HG02571 (cell line): ENCODE measurements around the gene SHLD2.
"Not testable (repeated sequence)": the region's sequence is repeated elsewhere in the genome, so short reads cannot be mapped to it uniquely, and the experiment has no call there.

Experiments used
- ATAC-seq: cut with Tn5 transposase; IDR thresholded peaks from one replicate; pipeline ENCODE4 v1.9.1; 2021; ENCODE audit warnings: mild to moderate bottlenecking, moderate library complexity; ENCODE audit not compliant: unreplicated experiment

SHLD2 gene

DNA sequence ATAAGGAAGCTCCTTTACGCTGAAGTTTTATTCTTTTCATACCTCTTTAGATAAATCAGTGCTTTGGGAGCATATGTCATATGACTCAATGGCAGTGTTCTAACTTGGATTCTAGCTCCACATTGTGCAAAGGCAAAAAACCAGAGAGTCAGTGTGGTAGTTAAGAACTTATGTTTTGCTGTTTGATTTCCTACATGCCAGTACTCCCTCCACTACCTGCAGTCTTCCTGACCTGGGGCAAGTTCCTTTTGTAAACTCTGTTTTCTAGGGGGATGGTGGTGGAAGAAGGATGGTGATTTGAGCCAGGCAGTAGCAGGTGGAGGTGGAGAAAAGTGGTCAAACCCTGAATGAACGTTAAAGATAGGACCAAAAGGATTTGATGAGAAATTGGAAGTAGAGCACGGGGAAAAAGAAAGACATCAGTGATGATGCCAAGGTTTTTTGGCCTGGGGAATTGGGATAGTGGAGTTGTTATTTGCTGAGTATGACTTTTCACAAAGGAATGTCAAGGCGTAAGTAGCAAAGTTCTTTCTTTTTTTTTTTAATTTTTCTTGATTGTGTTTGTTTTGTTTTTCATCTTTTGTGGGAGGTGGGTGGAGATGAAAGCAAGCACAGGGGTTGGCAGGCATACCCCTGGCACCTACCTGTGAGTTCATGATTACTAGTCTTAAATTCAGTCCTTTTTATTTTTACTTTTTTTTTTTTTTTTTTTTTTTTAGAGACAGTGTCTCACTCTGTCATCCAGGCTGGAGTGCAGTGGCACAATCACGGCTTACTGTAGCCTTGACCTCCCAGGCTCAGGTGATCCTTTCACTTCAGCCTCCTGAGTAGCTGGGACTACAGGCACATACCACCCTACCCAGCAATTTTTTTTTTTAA is 47.5 kb downstream of the SHLD2 start:
- ATAC-seq: not testable (repeated sequence)

DNA sequence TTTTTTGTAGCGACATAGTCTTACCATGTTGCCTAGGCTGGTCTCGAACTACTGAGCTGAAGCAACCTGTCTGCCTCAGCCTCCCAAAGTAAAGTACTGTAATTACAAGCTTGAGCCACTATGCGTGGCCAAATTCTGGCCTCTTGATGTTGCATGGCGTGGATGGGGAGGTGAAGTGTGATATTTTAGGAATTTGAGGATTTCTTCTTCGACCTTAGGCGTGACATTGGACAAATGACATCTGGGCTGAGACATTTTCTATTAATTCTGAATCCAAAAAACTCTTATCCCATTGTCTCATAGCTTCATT is 48.1 kb downstream of the SHLD2 start:
- ATAC-seq: not testable (repeated sequence)

DNA sequence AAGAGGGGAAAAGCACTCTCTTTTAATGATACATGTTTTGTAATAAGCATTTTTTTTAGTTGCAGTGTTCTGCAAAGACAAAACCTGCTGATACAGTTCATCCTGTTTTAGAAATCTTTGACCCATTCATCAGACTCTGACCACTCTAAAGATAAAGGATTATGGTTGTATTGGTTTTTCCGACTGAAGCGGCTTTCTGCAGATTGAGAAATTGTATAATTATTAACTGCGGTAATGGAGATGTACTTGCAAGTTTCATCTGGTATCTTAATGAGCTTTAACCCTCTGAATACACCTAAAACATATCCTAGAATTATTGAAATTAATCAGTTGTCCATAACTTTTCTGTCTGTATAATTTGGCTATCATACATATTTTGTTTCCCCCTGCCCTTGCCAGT is 50.6 kb downstream of the SHLD2 start:
- not testable (repeated sequence) for ATAC-seq

DNA sequence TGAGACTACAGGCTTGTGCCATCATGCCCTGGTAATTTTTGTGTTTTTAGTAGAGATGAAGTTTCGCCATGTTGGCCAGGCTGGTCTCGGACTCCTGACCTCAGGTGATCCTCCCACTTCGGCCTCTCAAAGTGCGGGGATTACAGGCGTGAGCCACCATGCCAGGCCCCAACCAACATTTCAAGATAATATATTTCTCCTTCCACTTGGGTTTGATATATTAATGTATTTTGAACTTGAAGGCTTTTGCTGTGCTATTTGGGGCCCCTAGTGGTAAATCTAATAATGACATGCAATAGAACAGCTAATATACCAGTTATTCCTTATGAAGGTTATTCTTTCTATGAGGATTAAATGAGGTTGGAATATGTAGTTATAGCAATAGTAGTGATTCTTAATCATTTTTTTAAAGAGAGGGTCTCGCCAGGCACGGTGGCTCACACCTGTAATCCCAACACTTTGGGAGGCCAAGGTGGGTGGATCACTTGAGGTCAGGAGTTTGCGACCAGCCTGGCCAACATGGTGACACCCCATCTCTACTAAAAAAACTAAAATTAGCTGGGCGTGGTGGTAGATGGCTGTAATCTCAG is 54.1 kb downstream of the SHLD2 start:
- not testable (repeated sequence) for ATAC-seq

DNA sequence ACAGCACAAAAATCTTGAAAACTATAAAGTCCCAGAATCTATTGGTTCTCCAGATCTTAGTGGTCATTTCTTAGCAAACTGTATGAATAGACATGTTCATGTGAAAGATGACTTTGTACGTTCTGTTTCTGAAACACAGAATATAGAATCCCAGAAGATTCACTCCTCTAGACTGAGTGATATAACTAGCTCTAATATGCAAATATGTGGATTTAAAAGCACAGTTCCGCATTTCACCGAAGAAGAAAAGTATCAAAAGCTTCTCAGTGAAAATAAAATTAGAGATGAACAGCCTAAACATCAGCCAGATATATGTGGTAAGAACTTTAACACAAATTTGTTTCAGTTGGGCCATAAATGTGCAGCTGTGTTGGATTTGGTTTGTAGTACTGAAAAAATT is 56.5 kb downstream of the SHLD2 start:
- ATAC-seq: not testable (repeated sequence)

DNA sequence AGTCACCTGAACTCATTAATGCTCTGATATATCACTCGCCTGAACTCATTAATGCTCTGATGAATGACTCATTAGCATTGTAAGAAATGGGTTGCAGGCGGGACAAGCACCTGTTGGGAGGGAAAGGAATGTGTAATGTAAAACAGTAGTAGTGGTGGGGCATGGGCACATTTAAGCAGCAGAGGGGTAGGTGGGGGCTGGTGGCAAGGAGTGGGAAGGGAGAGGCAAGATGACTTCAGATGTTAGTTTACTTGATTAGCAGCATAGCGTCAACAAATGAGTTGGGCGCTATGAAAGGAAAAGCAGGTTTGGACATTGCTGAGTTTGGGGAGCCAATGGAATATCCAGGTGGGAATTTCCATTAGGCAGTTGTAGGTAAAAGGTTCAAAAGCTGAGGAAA is 61.8 kb downstream of the SHLD2 start:
- ATAC-seq: not testable (repeated sequence)

DNA sequence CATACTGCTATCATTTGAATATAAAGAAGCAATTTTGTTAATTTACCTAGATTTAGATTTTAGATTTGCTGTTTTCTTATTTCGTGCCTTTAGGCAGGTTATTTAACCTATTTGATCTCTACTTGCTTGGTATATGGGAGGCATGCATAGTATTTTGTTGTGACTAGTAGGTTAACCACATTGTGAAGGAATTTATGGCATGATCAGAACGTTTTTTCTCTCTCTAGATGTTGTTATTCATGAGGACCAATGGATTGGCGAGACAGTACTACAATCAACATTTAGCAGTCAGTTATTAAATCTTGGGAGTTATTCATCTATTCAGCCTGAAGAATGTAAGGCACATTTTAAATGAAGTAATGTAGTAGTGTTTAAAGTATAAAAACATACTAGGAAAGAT is 62.8 kb downstream of the SHLD2 start:
- not testable (repeated sequence) for ATAC-seq

DNA sequence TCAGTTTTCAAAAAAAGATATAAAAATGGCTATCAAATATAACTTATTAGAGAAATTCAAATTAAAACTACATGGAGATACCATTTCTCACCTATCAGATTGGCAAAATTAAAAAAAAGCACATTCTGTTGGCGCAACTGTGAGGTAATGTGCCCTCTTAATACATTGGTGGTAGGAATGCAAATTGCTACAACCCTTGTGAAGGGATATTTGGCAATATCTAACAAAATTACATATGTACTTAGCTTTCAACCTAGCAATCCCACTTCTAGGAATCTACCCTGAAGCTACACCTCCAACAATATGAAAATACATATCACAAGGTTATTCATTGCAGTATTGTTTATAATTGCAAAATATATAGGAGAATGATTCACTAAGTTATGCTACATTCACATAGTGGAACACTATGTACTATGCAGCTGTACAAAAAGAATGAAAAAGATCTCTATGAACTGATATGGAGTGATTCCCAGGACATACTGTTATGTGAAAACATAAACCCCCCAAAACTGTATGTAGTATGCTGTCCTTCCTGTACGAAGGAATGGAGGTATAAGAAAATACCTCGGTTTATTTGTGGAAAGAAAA is 67.8 kb downstream of the SHLD2 start:
- ATAC-seq: not testable (repeated sequence)

DNA sequence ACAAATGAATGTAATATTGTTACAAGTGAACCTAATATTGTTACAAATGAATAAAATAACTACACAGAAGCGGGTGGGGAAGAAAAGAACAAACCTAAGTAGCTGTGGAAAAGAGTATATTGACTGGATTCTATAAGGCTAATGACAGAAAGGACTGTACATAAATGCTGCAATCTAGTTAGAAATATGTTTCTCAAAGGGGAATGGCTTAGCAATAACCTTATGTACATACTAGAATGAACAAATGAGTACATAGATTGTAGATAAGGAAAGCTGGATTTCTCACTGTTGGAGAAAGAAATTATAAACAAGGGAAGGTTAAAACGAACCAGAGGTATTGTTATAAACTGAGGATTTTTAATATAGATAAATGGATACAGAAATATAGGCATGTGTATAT is 68.4 kb downstream of the SHLD2 start:
- ATAC-seq: not testable (repeated sequence)

DNA sequence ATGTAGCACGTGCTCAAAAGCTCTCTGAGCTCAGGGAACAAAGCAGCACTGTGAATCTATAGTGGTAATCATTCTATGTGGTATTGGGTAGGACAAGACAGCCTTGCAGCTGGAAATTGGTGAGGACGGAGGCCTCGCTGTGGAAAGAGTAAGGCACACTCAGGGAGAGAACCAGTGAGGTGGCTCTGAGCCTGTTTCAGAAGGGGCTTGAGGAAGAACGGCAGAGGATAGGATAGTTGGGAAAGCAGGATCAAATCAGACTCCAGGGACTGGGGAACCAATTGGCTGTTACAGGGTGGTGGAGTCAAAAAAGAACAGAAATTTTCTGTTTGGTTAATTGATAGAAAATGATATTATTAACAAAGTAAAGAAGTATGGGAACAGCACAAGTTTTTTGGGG is 74.9 kb downstream of the SHLD2 start:
- ATAC-seq: not testable (repeated sequence)

DNA sequence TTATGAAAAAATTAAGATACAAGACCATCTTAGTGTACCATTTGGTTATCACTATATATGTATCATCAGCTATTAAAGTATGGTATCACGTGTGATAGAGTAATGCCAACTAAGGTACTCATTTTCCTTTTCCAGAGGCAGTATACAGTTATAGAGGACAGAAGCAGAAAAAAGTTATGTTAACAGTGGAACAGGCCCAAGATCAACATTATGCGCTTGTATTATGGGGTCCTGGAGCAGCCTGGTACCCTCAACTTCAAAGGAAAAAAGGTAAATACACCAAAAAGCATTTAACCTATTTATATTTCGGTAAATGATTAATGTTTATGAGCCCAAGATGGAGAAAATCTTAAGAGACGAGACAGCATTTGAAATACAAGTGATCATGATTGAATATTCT is 75.7 kb downstream of the SHLD2 start:
- ATAC-seq: not testable (repeated sequence)

DNA sequence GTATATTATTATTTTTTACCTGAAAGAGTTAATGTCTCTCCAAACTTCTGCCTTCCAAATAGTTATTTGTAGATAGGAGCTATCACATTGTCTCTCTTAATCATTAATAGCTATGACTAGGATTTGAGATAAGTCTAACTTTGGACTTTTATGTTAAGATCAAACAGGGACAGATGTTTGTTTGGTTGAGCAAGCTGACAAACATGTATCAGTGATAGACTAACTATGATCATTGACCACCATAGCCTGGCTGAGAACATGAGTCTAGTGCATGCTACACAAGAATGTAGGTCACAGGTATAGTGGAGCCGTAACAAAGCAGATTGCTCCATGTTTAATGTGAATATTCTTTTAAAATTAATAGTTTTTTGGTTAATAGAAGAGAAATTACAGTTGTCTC is 76.7 kb downstream of the SHLD2 start:
- ATAC-seq: not testable (repeated sequence)

DNA sequence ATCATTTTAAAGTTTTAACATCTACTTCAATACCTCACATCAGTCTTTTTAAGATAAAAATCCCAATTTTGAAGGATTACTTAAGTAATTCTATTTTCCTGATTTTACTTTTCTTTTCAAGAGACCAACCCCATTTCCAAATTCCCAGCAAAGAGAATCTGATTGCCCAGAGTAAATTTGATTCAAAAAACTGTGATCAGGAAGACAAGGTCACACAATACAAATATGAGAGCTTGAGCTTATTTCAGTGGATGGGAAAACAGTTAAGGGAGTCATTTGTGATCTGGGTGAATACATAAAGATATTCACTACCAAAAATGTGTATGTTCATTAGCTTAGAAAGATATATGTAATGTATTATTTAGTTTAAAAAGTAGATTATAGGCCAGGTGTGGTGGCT is 77.2 kb downstream of the SHLD2 start:
- ATAC-seq: not testable (repeated sequence)

DNA sequence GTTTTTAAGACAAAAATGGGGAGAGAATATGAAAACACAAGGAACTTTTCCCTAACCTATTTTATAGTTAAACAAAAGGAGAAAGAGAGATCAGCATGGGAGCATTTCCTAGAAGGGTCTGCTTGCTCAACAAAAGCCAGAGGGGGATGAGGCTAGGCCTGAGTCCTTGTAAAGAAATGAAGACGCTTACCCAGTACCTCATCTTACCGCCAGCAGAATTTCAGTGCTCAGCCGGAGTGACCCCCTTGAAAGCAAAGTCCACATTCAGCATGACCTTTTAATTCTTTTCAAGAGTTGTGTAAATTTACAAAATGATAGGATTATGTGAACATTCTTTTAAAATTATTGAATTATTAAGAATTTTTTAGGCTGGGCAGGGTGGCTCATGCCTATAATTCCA is 82.6 kb downstream of the SHLD2 start:
- not testable (repeated sequence) for ATAC-seq

DNA sequence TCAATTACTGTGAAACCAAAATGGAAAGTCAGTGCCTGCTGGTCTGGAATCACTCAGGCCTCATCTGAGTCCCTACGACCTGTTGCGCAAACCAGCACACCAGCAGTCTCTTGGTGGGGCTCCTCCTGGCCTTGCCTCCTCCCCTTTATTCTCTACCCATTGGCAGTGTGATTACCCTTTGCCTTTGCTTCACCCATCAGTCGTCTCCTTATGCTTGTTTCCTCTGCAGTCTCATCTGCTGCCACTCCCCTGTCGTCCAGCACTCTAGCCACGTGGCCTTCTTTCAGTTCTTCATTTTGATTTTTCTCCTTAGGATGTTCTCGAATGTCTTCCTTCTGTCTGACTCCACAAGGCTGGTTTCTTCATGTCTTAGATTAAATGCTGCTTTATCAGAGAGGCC is 89.4 kb downstream of the SHLD2 start:
- not testable (repeated sequence) for ATAC-seq

DNA sequence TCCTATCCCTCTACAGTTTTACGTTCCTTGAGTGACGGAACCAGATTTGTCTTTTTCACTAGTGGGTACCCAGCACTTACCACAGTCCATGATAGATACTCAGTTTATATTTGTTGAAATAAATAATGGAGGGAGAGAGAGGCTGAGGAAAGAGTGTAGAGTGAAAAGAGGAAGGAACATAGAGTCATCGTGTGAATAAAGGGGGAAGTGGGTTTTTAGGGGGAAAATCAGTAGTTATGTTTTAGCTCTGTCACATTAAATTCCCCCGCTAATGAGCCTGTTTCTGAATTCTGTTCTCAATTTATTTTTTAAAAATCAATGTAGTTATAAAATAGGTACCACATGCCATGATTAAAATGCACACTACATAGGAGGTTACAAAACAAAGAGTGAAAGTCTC is 91.0 kb downstream of the SHLD2 start:
- not testable (repeated sequence) for ATAC-seq

DNA sequence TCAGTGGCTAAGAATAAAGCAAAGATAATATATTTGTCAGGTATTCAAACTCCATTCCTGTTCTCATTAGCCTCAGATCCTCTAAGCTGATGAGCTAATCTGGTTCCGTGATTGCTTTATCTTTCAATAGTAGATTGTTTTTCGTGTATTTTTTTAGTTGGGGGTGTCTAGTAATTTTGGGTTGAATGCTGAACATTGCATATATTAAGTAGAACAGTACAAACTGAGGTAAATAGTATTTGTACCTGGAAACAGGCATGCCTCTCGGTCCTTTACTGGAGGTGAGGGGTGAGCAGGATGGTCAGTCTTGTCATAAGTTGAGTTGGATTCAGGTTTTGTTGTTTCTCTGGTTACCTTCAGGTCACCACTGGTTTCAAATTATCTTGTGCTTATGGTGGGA is 92.6 kb downstream of the SHLD2 start:
- ATAC-seq: not testable (repeated sequence)

DNA sequence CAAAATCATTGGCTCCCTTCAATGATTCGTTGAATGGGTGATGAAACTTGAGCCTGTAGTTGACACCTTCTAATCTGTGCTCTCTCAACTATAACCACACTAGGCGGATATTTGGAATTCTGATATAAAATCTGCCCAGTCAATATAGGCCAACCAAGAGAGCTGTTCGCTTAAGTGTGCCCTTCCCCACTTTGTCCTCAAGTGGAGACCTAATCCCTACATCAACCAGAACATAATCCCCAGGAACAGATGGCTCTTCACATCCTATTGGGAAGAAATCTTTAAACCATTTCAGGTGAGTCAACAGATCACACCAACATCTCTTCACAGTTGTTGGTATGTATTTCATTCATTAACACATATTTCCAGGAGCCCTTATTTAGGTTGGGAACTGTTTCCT is 96.8 kb downstream of the SHLD2 start:
- ATAC-seq: not testable (repeated sequence)

DNA sequence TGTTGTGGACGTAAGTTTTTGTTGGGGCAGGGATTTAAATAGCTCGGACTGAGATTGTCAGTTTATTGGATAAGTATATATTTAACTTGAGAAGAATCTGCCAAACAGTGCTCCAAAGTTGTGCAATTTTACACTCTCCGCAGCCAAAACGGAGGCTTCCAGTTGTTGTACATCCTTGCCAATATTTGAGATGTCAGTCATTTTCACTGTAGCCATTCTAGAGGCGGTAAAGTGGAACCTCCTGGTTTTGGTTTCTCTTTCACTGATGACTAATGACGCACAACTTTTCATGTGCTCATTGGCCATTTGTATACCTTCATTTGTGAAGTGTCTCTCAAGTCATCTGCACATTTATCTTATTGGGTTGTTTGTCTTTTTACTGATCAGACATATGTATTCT is 105.9 kb downstream of the SHLD2 start:
- peak; percentile 58 for ATAC-seq

DNA sequence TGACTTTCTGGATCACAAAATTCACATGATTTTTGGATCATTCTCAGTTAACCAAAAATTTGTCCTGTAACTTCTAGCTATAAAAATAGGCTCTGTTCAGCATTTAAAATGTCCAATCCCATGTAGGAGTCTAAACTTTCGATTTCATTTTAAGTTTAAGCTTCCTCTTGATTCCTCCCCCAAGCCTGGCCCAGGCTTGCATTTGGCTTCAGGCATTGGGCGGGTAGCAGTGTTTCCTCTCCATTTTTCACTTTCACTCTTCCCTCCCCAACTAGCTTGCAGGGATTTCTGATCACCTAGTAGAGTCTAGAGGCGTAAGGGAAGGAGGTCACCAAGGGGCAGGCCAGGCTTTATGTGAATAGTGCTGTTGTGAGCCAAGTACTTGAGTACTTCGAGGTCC is 109.8 kb downstream of the SHLD2 start:
- ATAC-seq: not testable (repeated sequence)

DNA sequence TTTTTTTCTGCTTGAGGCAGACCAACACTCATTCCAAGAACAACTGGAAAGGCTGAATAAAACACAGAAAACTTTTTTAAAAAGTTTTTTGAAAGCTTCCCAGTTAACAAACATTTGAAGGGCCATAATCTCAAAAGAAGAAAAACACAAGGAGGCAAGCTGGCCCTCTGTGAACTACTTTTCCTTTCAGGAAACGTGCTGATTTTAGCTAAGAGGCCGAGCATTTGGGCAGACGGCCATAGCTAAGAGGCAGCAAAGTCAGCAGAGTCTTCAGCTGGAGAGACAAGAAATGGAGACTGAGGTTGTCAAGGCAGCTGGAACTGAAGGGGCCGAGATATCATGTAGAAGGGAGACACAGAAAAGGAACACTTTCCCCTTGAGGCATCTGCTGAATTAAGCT is 111.9 kb downstream of the SHLD2 start:
- ATAC-seq: not testable (repeated sequence)

DNA sequence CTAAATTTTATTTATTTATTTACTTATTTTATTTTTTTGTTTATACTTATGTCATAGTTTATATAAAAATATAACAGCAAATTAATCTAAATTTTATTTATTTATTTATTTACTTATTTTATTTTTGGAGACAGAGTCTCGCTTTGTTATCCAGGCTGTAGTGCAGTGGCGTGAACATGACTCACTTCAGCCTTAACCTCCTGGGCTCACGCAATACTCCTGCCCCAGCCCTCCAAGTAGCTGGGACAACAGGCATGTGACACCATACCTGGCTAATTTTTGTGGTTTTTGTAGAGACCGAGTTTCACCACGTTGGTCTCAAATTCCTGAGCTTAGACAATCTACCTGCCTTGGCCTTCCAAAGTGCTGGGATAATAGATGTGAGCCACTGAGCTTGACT is 115.3 kb downstream of the SHLD2 start:
- not testable (repeated sequence) for ATAC-seq
